Ascending aorta (tissue), 2 donors: ENCODE measurements around the gene PRKCI. TPM values are rescaled to one million over a fixed set of nuclear protein-coding genes. Genes with fewer than 3 reads are reported as not detected.
"Not testable (repeated sequence)": the region's sequence is repeated elsewhere in the genome, so short reads cannot be mapped to it uniquely, and the experiment has no call there.

Experiments
- DNase-seq, 2 donors: peaks; one replicate each; pipeline ENCODE4 v3.0.0-alpha.2; 2019; ENCODE audit warnings: low spot score in 2 of 2
- H3K27ac ChIP-seq, 2 donors: fragments of 200-600 bp; sonication (generic); one replicate each; pipeline ENCODE4 v1.5.1; 2016 to 2017; ENCODE audit warnings: mild to moderate bottlenecking in 1 of 2
- H3K27me3 ChIP-seq: fragments of 200-600 bp; sonication (generic); one replicate; pipeline ENCODE4 v1.5.1; 2017
- H3K36me3 ChIP-seq, 2 donors: fragments of 200-600 bp; sonication (generic); one replicate each; pipeline ENCODE4 v1.5.1; 2016
- H3K4me1 ChIP-seq, 2 donors: fragments of 200-600 bp; sonication (generic); one replicate each; pipeline ENCODE4 v1.5.1; 2016 to 2017; ENCODE audit warnings: mild to moderate bottlenecking in 1 of 2
- H3K4me3 ChIP-seq, 2 donors: fragments of 200-600 bp; sonication (generic); one replicate each; pipeline ENCODE4 v1.5.1; 2016 to 2017; ENCODE audit warnings: mild to moderate bottlenecking in 1 of 2
- H3K9me3 ChIP-seq, 2 donors: fragments of 200-600 bp; sonication (generic); one replicate each; pipeline ENCODE4 v1.5.1; 2016
- CTCF ChIP-seq, 3 experiments: fragments of 200-600 bp in 2 of 3; fragments of 450-650 bp in 1 of 3; sonication (generic) in 2 of 3; IDR thresholded peaks; one replicate each; pipeline ENCODE4 v1.5.1; 2016 to 2019; ENCODE audit warnings: antibody characterized with exemption in 3 of 3, mild to moderate bottlenecking in 1 of 3, moderate library complexity in 1 of 3
- intact Hi-C: fragments of 100-400 bp; cut with DNase I; formaldehyde crosslinking; loops from one replicate; pipeline ENCODE4 v1.15.1; 2023
- total RNA-seq: library from RNA; depleted of rRNA; stranded (reverse); fragments of >200 nt; gene quantifications from one replicate; pipeline ENCODE4 v1.1.0, GENCODE V29; 2016

Gene PRKCI
- total RNA-seq, 1 donor from 2014 or later: 20.3 TPM

- Histone ChIP-seq H3K4me1 (peaks cover 0 to 15% of the 10 kb centered on the region in 2 donors), H3K27ac (peak within 1 kb of the TSS; percentile 97 to 98), H3K36me3 (peaks cover 22 to 23% of the 10 kb centered on the region in 2 donors), H3K27me3 (no peaks in the 10 kb centered on the region), H3K9me3 (no peaks in the 10 kb centered on the region), H3K4me3 (peak within 1 kb of the TSS; percentile 80 to 85)
- peak in 1 of 3 experiments; percentile 22 for TF ChIP-seq CTCF (IDR thresholded peaks at IDR 0.05)
- intact Hi-C loops: loop anchor here (1.0 to 5.0 kb wide), 5 partner anchors 41 to 691 kb away; partner anchors contain the start of genes MYNN, PRKCI, RPL22L1 and SEC62
- peak; percentile 78 to 97 for DNase-seq
Observed at GRCh38 chr3:170180908-170181885, 41.0 kb upstream of the PRKCI start, which contains the start of gene PHC3. Gene PHC3 (minus strand): TSS chr3:170181733. CDS start chr3:170181715, 18 bp downstream.

GRCh38 chr3:170189398-170190256, 32.6 kb upstream of the PRKCI start:
- TF ChIP-seq CTCF (IDR thresholded peaks at IDR 0.05): no peak
- Histone ChIP-seq H3K4me3 (no peak overlapping the region), H3K4me1 (no peaks in the 10 kb centered on the region), H3K27ac (no peak overlapping the region), H3K27me3 (no peaks in the 10 kb centered on the region), H3K36me3 (no peaks in the 10 kb centered on the region), H3K9me3 (no peaks in the 10 kb centered on the region)
- intact Hi-C loops: loop anchor here (2.0 kb wide), 1 partner anchor 33 kb away; the partner anchor contains the start of gene PRKCI
- no peak for DNase-seq

GRCh38 chr3:170195759-170196158, 26.5 kb upstream of the PRKCI start:
- DNase-seq, H3K9me3 ChIP-seq, intact Hi-C loops, H3K4me1 ChIP-seq, H3K27ac ChIP-seq, H3K4me3 ChIP-seq, H3K27me3 ChIP-seq, H3K36me3 ChIP-seq: not testable (repeated sequence)

- intact Hi-C loops: no loop called here
- no peak overlapping the region for H3K4me3 ChIP-seq
- no peaks in the 10 kb centered on the region for H3K9me3 ChIP-seq
- no peaks in the 10 kb centered on the region for H3K27me3 ChIP-seq
- no peaks in the 10 kb centered on the region for H3K36me3 ChIP-seq
- no peak for DNase-seq
- H3K27ac ChIP-seq: no peak overlapping the region
- TF ChIP-seq CTCF (IDR thresholded peaks at IDR 0.05): no peak
- no peaks in the 10 kb centered on the region for H3K4me1 ChIP-seq
Observed at GRCh38 chr3:170196833-170197232, 25.4 kb upstream of the PRKCI start.

GRCh38 chr3:170200987-170201386, 21.2 kb upstream of the PRKCI start:
- no peak for TF ChIP-seq CTCF (IDR thresholded peaks at IDR 0.05)
- H3K4me3 ChIP-seq: no peak overlapping the region
- no peaks in the 10 kb centered on the region for H3K36me3 ChIP-seq
- H3K27me3 ChIP-seq: no peaks in the 10 kb centered on the region
- no peak for DNase-seq
- no peak overlapping the region for H3K27ac ChIP-seq
- H3K9me3 ChIP-seq: no peaks in the 10 kb centered on the region
- no peaks in the 10 kb centered on the region for H3K4me1 ChIP-seq
- intact Hi-C loops: no loop called here
